ENCODE results near the gene PERCC1. TPM values are rescaled to one million over a fixed set of nuclear protein-coding genes. Genes with fewer than 3 reads are reported as not detected.

PERCC1 gene
- total RNA-seq, 4 donors from 2014 or later, result not detected

- no peaks in the 10 kb centered on the region for H3K9me3 ChIP-seq
- H3K4me1 ChIP-seq, result no peaks in the 10 kb centered on the region
- intact Hi-C loops (cut with DNase I), result no loop called here
- no peak overlapping the region for H3K27ac ChIP-seq
- no peaks in the 10 kb centered on the region for H3K27me3 ChIP-seq
- TF ChIP-seq CTCF (IDR thresholded peaks at IDR 0.05) (no peak), POLR2A (IDR thresholded peaks at IDR 0.05) (no peak)
- DNase-seq, result no peak
- no peak overlapping the region for H3K4me3 ChIP-seq
- 83 to 84% methylated on average over 2 to 6 of the region's 21 CpGs for WGBS, 2 donors
- peaks cover 18 to 100% (median 50%) of the 10 kb centered on the region in 3 donors for H3K36me3 ChIP-seq
These were observed 20.0 kb downstream of the PERCC1 start for GRCh38 chr16:1450841-1451240.

GRCh38 chr16:1451702-1452392, 21.0 kb downstream of the PERCC1 start:
- TF ChIP-seq POLR2A (IDR thresholded peaks at IDR 0.05) (no peak), CTCF (IDR thresholded peaks at IDR 0.05) (no peak)
- WGBS, 2 donors, result 89 to 94% methylated on average over 7 to 19 of the region's 34 CpGs
- Histone ChIP-seq H3K9me3 (no peaks in the 10 kb centered on the region), H3K27me3 (no peaks in the 10 kb centered on the region), H3K4me1 (no peaks in the 10 kb centered on the region), H3K36me3 (peaks cover 19 to 99% (median 46%) of the 10 kb centered on the region in 3 donors), H3K27ac (no peak overlapping the region), H3K4me3 (no peak overlapping the region)
- intact Hi-C loops (cut with DNase I), result no loop called here
- DNase-seq, result no peak

GRCh38 chr16:1452530-1452929, 21.7 kb downstream of the PERCC1 start:
- DNase-seq, result no peak
- Histone ChIP-seq H3K27me3 (no peaks in the 10 kb centered on the region), H3K9me3 (no peaks in the 10 kb centered on the region), H3K27ac (no peak overlapping the region), H3K36me3 (peaks cover 19 to 99% (median 49%) of the 10 kb centered on the region in 3 donors), H3K4me3 (no peak overlapping the region), H3K4me1 (no peaks in the 10 kb centered on the region)
- WGBS, 2 donors, result 97% methylated on average over 7 of the region's 20 CpGs; no CpG with 5 or more reads in 1 of the 2 donors
- TF ChIP-seq CTCF (IDR thresholded peaks at IDR 0.05), result no peak
- TF ChIP-seq POLR2A (IDR thresholded peaks at IDR 0.05), result no peak
- intact Hi-C loops (cut with DNase I), result no loop called here

GRCh38 chr16:1453316-1453715, 22.4 kb downstream of the PERCC1 start:
- intact Hi-C loops (cut with DNase I), result no loop called here
- Histone ChIP-seq H3K9me3 (no peaks in the 10 kb centered on the region), H3K27me3 (no peaks in the 10 kb centered on the region), H3K27ac (no peak overlapping the region), H3K4me3 (no peak overlapping the region), H3K36me3 (peaks cover 19 to 99% (median 49%) of the 10 kb centered on the region in 3 donors), H3K4me1 (no peaks in the 10 kb centered on the region)
- WGBS, 2 donors, result 94 to 96% methylated on average over 5 of the region's 19 CpGs
- no peak for DNase-seq
- TF ChIP-seq CTCF (IDR thresholded peaks at IDR 0.05) (no peak), POLR2A (IDR thresholded peaks at IDR 0.05) (no peak)

- H3K9me3 ChIP-seq, result no peaks in the 10 kb centered on the region
- no peaks in the 10 kb centered on the region for H3K27me3 ChIP-seq
- no peak for DNase-seq
- WGBS, 2 donors, result 95% methylated on average over 4 of the region's 17 CpGs; no CpG with 5 or more reads in 1 of the 2 donors
- intact Hi-C loops (cut with DNase I), result no loop called here
- H3K4me1 ChIP-seq, result no peaks in the 10 kb centered on the region
- TF ChIP-seq POLR2A (IDR thresholded peaks at IDR 0.05) (no peak), CTCF (IDR thresholded peaks at IDR 0.05) (no peak)
- no peak overlapping the region for H3K4me3 ChIP-seq
- H3K36me3 ChIP-seq, result peaks cover 19 to 96% (median 49%) of the 10 kb centered on the region in 3 donors
- H3K27ac ChIP-seq, result no peak overlapping the region
These were observed 23.7 kb downstream of the PERCC1 start for GRCh38 chr16:1454561-1454960.
